ENCODE data around the gene CAPZB. TPM values are rescaled to one million over a fixed set of nuclear protein-coding genes. Genes with fewer than 3 reads are reported as not detected.

The CAPZB gene
- total RNA-seq, 1 donor from 2014 or later, result 403 TPM

DNA sequence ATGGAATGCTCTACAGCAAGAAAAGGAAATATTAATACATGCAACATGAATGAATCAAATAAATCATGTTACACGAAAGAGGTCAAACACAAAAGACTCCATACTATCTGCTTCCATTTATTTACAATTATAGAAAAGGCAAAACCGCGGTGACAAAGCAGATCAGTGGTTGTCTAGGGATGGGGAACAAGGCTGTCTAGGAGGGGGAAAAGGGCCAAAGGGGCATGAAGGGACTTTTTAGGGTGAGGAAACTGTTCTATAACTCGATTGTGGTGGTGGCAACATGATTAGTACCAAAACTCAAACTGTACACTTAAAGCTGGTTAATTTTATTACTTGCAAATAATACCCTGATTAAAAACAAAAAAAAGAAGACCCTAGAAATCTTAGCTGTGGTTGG, 20.6 kb downstream of the CAPZB start:
- no peak for DNase-seq (ENCODE audit: extremely low spot score, unreplicated experiment)
- Mint-ChIP-seq H3K4me1 (ENCODE audit: unreplicated experiment) (peaks cover 41% of the 10 kb centered on the region), H3K36me3 (ENCODE audit: unreplicated experiment) (peaks cover 4% of the 10 kb centered on the region), H3K27ac (ENCODE audit: unreplicated experiment) (no peak overlapping the region), H3K4me3 (ENCODE audit: unreplicated experiment) (no peak overlapping the region), H3K27me3 (ENCODE audit: unreplicated experiment) (no peaks in the 10 kb centered on the region), H3K9me3 (ENCODE audit: unreplicated experiment) (no peaks in the 10 kb centered on the region)
- TF ChIP-seq CTCF (IDR thresholded peaks at IDR 0.05), result no peak

DNA sequence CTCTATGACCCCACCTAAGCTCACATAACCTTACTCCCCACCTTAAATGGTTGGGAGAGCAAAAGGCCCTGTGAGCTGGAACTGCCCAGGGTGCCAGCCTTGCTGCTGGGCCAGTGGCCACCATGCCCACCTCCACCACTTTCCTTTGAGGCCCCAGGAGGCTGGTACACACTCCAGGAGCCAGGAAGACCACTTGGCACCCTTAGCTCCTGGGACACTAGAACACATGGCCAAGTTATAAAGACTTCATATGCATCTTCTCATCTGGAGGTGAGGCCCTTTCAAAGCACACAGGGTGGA, 21.9 kb downstream of the CAPZB start:
- H3K4me3 Mint-ChIP-seq (ENCODE audit: unreplicated experiment), result no peak overlapping the region
- peaks cover 41% of the 10 kb centered on the region for H3K4me1 Mint-ChIP-seq (ENCODE audit: unreplicated experiment)
- H3K27ac Mint-ChIP-seq (ENCODE audit: unreplicated experiment), result no peak overlapping the region
- H3K27me3 Mint-ChIP-seq (ENCODE audit: unreplicated experiment), result no peaks in the 10 kb centered on the region
- TF ChIP-seq CTCF (IDR thresholded peaks at IDR 0.05), result no peak
- peaks cover 9% of the 10 kb centered on the region for H3K36me3 Mint-ChIP-seq (ENCODE audit: unreplicated experiment)
- H3K9me3 Mint-ChIP-seq (ENCODE audit: unreplicated experiment), result no peaks in the 10 kb centered on the region
- no peak for DNase-seq (ENCODE audit: extremely low spot score, unreplicated experiment)

- no peak overlapping the region for H3K4me3 Mint-ChIP-seq (ENCODE audit: unreplicated experiment)
- H3K27me3 Mint-ChIP-seq (ENCODE audit: unreplicated experiment), result no peaks in the 10 kb centered on the region
- TF ChIP-seq CTCF (IDR thresholded peaks at IDR 0.05), result no peak
- no peak overlapping the region for H3K27ac Mint-ChIP-seq (ENCODE audit: unreplicated experiment)
- peaks cover 9% of the 10 kb centered on the region for H3K36me3 Mint-ChIP-seq (ENCODE audit: unreplicated experiment)
- H3K4me1 Mint-ChIP-seq (ENCODE audit: unreplicated experiment), result peaks cover 39% of the 10 kb centered on the region
- DNase-seq (ENCODE audit: extremely low spot score, unreplicated experiment), result no peak
- H3K9me3 Mint-ChIP-seq (ENCODE audit: unreplicated experiment), result no peaks in the 10 kb centered on the region
Observed at GRCh38 chr1:19462781-19463503, 22.4 kb downstream of the CAPZB start.

DNA sequence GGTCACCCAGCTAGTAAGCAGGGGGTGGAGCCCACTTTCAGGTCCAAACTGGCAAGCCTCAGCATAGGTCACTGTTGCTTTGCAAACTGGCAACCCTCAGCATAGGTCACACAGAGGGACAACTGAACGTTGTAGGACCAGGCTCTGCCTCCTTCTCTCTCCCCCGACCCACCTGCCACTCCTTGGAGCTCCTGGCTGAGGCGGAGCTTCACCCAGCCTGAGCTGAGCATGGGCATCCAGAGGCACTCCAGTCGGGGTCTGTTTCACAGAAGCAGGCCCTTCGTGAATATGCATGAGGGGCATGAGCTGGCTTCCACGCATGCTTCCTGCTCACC, 24.2 kb downstream of the CAPZB start:
- Mint-ChIP-seq H3K27me3 (ENCODE audit: unreplicated experiment) (no peaks in the 10 kb centered on the region), H3K4me3 (ENCODE audit: unreplicated experiment) (no peak overlapping the region), H3K4me1 (ENCODE audit: unreplicated experiment) (peaks cover 45% of the 10 kb centered on the region), H3K36me3 (ENCODE audit: unreplicated experiment) (peaks cover 9% of the 10 kb centered on the region), H3K27ac (ENCODE audit: unreplicated experiment) (no peak overlapping the region), H3K9me3 (ENCODE audit: unreplicated experiment) (no peaks in the 10 kb centered on the region)
- no peak for TF ChIP-seq CTCF (IDR thresholded peaks at IDR 0.05)
- no peak for DNase-seq (ENCODE audit: extremely low spot score, unreplicated experiment)

GRCh38 chr1:19460535-19461219, 24.7 kb downstream of the CAPZB start:
- peaks cover 9% of the 10 kb centered on the region for H3K36me3 Mint-ChIP-seq (ENCODE audit: unreplicated experiment)

More at GRCh38 chr1:19460535-19461219, 24.7 kb downstream of the CAPZB start:
- Mint-ChIP-seq H3K27ac (ENCODE audit: unreplicated experiment) (no peak overlapping the region), H3K4me3 (ENCODE audit: unreplicated experiment) (no peak overlapping the region), H3K4me1 (ENCODE audit: unreplicated experiment) (peaks cover 49% of the 10 kb centered on the region), H3K27me3 (ENCODE audit: unreplicated experiment) (no peaks in the 10 kb centered on the region), H3K9me3 (ENCODE audit: unreplicated experiment) (no peaks in the 10 kb centered on the region)
- no peak for TF ChIP-seq CTCF (IDR thresholded peaks at IDR 0.05)
- DNase-seq (ENCODE audit: extremely low spot score, unreplicated experiment), result no peak

All from osteocyte (in vitro differentiated cells).